ENCODE results near the gene PTPN3. TPM values are rescaled to one million over a fixed set of nuclear protein-coding genes. Genes with fewer than 3 reads are reported as not detected.

The PTPN3 gene
- polyA plus RNA-seq, 2 of the 4 experiments (the other 2 are of a cell fraction), result 8.9 to 20.3 TPM

DNA sequence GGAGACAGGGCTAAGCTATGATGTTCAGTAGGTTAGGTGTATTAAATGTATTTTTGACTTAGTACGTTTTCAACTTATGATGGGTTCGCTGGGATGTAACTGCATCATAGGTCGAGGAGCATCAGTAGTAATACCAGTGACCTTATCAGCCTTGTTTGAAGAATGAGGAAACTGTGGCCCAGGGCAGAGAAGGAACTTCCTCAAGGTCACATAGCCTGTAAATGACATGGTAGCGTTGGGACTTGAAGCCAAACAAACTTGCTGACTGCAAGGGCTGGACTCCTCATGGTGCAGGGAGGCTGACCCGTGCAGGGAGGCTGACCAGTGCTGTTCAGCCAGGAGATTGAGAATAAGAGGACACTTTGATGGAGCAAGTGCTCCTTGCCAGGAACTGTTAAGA is 21.3 kb upstream of the PTPN3 start (continued):
- TF ChIP-seq, protein P1, sequence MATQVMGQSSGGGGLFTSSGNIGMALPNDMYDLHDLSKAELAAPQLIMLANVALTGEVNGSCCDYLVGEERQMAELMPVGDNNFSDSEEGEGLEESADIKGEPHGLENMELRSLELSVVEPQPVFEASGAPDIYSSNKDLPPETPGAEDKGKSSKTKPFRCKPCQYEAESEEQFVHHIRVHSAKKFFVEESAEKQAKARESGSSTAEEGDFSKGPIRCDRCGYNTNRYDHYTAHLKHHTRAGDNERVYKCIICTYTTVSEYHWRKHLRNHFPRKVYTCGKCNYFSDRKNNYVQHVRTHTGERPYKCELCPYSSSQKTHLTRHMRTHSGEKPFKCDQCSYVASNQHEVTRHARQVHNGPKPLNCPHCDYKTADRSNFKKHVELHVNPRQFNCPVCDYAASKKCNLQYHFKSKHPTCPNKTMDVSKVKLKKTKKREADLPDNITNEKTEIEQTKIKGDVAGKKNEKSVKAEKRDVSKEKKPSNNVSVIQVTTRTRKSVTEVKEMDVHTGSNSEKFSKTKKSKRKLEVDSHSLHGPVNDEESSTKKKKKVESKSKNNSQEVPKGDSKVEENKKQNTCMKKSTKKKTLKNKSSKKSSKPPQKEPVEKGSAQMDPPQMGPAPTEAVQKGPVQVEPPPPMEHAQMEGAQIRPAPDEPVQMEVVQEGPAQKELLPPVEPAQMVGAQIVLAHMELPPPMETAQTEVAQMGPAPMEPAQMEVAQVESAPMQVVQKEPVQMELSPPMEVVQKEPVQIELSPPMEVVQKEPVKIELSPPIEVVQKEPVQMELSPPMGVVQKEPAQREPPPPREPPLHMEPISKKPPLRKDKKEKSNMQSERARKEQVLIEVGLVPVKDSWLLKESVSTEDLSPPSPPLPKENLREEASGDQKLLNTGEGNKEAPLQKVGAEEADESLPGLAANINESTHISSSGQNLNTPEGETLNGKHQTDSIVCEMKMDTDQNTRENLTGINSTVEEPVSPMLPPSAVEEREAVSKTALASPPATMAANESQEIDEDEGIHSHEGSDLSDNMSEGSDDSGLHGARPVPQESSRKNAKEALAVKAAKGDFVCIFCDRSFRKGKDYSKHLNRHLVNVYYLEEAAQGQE (IDR thresholded peaks at IDR 0.05), result no peak
- TF ChIP-seq, protein P2, sequence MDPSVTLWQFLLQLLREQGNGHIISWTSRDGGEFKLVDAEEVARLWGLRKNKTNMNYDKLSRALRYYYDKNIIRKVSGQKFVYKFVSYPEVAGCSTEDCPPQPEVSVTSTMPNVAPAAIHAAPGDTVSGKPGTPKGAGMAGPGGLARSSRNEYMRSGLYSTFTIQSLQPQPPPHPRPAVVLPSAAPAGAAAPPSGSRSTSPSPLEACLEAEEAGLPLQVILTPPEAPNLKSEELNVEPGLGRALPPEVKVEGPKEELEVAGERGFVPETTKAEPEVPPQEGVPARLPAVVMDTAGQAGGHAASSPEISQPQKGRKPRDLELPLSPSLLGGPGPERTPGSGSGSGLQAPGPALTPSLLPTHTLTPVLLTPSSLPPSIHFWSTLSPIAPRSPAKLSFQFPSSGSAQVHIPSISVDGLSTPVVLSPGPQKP (IDR thresholded peaks at IDR 0.05; ENCODE audit: low read depth, low read length), result no peak
- TF ChIP-seq, protein P3, sequence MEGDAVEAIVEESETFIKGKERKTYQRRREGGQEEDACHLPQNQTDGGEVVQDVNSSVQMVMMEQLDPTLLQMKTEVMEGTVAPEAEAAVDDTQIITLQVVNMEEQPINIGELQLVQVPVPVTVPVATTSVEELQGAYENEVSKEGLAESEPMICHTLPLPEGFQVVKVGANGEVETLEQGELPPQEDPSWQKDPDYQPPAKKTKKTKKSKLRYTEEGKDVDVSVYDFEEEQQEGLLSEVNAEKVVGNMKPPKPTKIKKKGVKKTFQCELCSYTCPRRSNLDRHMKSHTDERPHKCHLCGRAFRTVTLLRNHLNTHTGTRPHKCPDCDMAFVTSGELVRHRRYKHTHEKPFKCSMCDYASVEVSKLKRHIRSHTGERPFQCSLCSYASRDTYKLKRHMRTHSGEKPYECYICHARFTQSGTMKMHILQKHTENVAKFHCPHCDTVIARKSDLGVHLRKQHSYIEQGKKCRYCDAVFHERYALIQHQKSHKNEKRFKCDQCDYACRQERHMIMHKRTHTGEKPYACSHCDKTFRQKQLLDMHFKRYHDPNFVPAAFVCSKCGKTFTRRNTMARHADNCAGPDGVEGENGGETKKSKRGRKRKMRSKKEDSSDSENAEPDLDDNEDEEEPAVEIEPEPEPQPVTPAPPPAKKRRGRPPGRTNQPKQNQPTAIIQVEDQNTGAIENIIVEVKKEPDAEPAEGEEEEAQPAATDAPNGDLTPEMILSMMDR (IDR thresholded peaks at IDR 0.05), result no peak
- TF ChIP-seq NR3C1 (IDR thresholded peaks at IDR 0.05) (no peak), SREBF2 (IDR thresholded peaks at IDR 0.05) (no peak), EHF (CRISPR knock-in tag; IDR thresholded peaks at IDR 0.05) (no peak), JUN (IDR thresholded peaks at IDR 0.05) (no peak)

DNA sequence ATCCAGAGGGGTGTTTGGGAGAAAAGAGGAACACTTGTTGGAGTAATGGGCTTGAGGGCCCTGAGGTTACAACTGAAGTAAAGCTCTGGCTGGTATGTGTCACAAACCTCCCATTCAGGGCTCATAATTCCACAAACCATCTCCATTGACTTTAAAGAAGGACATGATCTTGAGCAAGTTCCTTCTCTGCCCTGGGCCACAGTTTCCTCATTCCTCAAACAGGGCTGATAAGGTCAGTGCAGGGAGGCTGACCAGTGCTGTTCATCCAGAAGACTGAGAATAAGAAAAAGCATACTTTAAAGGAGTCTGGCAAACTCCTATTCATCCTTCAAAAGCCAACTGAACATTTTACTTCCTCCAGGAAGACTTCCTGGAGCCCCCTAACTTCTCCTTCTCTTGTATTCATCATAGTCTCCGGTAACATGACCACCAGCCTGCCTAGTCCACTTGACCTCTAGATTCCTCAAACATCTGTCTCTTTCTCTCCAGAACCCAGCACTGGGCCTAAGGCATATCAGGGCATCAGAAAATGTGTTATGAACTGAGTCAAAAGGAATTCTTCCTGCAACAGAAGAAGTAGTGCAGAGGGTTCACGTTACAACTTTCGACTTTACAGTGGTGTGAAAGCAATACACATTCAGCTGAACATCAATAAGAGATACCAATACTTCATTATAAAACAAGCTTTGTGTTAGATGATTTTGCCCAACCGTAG is 20.7 kb upstream of the PTPN3 start:
- WGBS (ENCODE audit: missing lambda C conversion rate), result 74% methylated on average over 4 of the region's 4 CpGs
- no peak for TF ChIP-seq MYC (IDR thresholded peaks at IDR 0.05; ENCODE audit: borderline replicate concordance, low read length)
- no peak for TF ChIP-seq HOXB5 (CRISPR knock-in tag; IDR thresholded peaks at IDR 0.05)
- no peak for TF ChIP-seq CHD4 (IDR thresholded peaks at IDR 0.05; ENCODE audit: borderline replicate concordance)
- no peak for TF ChIP-seq MAZ (IDR thresholded peaks at IDR 0.05; ENCODE audit: borderline replicate concordance, low read depth, low read length)
- TF ChIP-seq, protein P4, sequence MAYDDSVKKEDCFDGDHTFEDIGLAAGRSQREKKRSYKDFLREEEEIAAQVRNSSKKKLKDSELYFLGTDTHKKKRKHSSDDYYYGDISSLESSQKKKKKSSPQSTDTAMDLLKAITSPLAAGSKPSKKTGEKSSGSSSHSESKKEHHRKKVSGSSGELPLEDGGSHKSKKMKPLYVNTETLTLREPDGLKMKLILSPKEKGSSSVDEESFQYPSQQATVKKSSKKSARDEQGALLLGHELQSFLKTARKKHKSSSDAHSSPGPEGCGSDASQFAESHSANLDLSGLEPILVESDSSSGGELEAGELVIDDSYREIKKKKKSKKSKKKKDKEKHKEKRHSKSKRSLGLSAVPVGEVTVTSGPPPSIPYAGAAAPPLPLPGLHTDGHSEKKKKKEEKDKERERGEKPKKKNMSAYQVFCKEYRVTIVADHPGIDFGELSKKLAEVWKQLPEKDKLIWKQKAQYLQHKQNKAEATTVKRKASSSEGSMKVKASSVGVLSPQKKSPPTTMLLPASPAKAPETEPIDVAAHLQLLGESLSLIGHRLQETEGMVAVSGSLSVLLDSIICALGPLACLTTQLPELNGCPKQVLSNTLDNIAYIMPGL (CRISPR knock-in tag; IDR thresholded peaks at IDR 0.05; ENCODE audit: borderline replicate concordance), result no peak
- TF ChIP-seq NFE2L2 (conservative IDR thresholded peaks at IDR 0.05; ENCODE audit: low read length), result no peak
- TF ChIP-seq ZSCAN20 (CRISPR knock-in tag; IDR thresholded peaks at IDR 0.05), result no peak
- TF ChIP-seq, protein P5, sequence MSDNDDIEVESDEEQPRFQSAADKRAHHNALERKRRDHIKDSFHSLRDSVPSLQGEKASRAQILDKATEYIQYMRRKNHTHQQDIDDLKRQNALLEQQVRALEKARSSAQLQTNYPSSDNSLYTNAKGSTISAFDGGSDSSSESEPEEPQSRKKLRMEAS (IDR thresholded peaks at IDR 0.05), result no peak
- TF ChIP-seq PHF8 (IDR thresholded peaks at IDR 0.05; ENCODE audit: borderline replicate concordance, low read depth), result no peak
- no peak for TF ChIP-seq HEYL (CRISPR knock-in tag; IDR thresholded peaks at IDR 0.05)
- no peak for TF ChIP-seq JUN (IDR thresholded peaks at IDR 0.05)
- no peak for TF ChIP-seq FOSL2 (IDR thresholded peaks at IDR 0.05)
- TF ChIP-seq FOSL2 (CRISPR knock-in tag; IDR thresholded peaks at IDR 0.05), result no peak
- TF ChIP-seq NR3C1 (IDR thresholded peaks at IDR 0.05), result no peak
- no peak for TF ChIP-seq ZFP36 (IDR thresholded peaks at IDR 0.05; ENCODE audit: borderline replicate concordance, partially characterized antibody)
- TF ChIP-seq KDM1A (IDR thresholded peaks at IDR 0.05; ENCODE audit: low read depth), result no peak
- no peak for TF ChIP-seq FOXS1 (CRISPR knock-in tag; IDR thresholded peaks at IDR 0.05)
- no peak for TF ChIP-seq NPAS2 (CRISPR knock-in tag; IDR thresholded peaks at IDR 0.05; ENCODE audit: borderline replicate concordance)
- no peak for TF ChIP-seq CHD2 (IDR thresholded peaks at IDR 0.05; ENCODE audit: low read length, partially characterized antibody)
- TF ChIP-seq POLR2A (IDR thresholded peaks at IDR 0.05; ENCODE audit: low read length), result no peak
- TF ChIP-seq RARB (CRISPR knock-in tag; IDR thresholded peaks at IDR 0.05), result no peak
- no peak overlapping the region for H3K4me3 ChIP-seq
- H3K4me2 ChIP-seq, result no peak overlapping the region
- CTCF ChIA-PET, result interaction anchor here (0.8 to 13.4 kb wide), 10 partner anchors 9 to 109 kb away, joined by 3 to 88 read pairs (median 8); partner anchors contain the start of gene PTPN3
- ATAC-seq (no peak), DNase-seq (ENCODE audit: low read depth in 1 of 2, low spot score in 1 of 2) (no peak), FAIRE-seq (no peak)
- no peaks in the 10 kb centered on the region for H3K9me3 ChIP-seq
- POLR2A ChIA-PET, result no interaction called here
- no peaks in the 10 kb centered on the region; the same call in 2 of the 3 replicates for H3K4me1 ChIP-seq
- no peak overlapping the region; a peak in 1 of 6 replicates for H3K27ac ChIP-seq
